Gastroesophageal sphincter (tissue), 4 donors: ENCODE measurements around the gene CADPS2. TPM values are rescaled to one million over a fixed set of nuclear protein-coding genes. Genes with fewer than 3 reads are reported as not detected.

Experiments used
- ATAC-seq: fragments of 150-250 bp; one replicate; pipeline ENCODE4 v1.9.1; 2016; ENCODE audit warnings: mild to moderate bottlenecking, moderate library complexity
- H3K27ac ChIP-seq, 4 donors: fragments of 200-600 bp; sonication (generic) in 3 of 4; 1 replicate in 3 of 4; 2 replicates in 1 of 4; pipeline ENCODE4 v1.5.1; 2016 to 2019
- H3K27me3 ChIP-seq: fragments of 200-600 bp; sonication (generic); one replicate; pipeline ENCODE4 v1.5.1; 2019
- H3K36me3 ChIP-seq, 2 donors: fragments of 200-600 bp; sonication (generic); one replicate each; pipeline ENCODE4 v1.5.1; 2019; ENCODE audit warnings: control low read depth in 1 of 2
- H3K4me1 ChIP-seq, 3 donors: fragments of 200-600 bp; sonication (generic); 1 replicate in 2 of 3; 2 replicates in 1 of 3; pipeline ENCODE4 v1.5.1; 2016 to 2019; ENCODE audit warnings: control low read depth in 2 of 3
- H3K4me3 ChIP-seq, 2 donors: fragments of 200-600 bp; sonication (generic); one replicate each; pipeline ENCODE4 v1.5.1; 2019; ENCODE audit warnings: mild to moderate bottlenecking in 1 of 2, moderate library complexity in 1 of 2
- H3K9me3 ChIP-seq, 3 donors: fragments of 200-600 bp; sonication (generic); one replicate each; pipeline ENCODE4 v1.5.1; 2017 to 2019; ENCODE audit warnings: control low read depth in 2 of 3
- EP300 ChIP-seq: sonication (generic); formaldehyde crosslinking; IDR thresholded peaks from one replicate; pipeline ENCODE4 v1.6.1; 2017; ENCODE audit warnings: antibody characterized with exemption, mild to moderate bottlenecking
- POLR2A ChIP-seq, 2 donors: fragments of 450-650 bp; IDR thresholded peaks; one replicate each; pipeline ENCODE4 v1.6.1; 2017; ENCODE audit warnings: antibody characterized with exemption in 2 of 2, mild to moderate bottlenecking in 2 of 2, moderate library complexity in 1 of 2
- POLR2AphosphoS5 ChIP-seq: sonication (generic); formaldehyde crosslinking; IDR thresholded peaks from one replicate; pipeline ENCODE4 v1.6.1; 2017; ENCODE audit warnings: antibody characterized with exemption
- WGBS, 2 donors: methylation state at CpG; one replicate each; pipeline ENCODE4 v1.1.5; 2018; ENCODE audit warnings: low coverage in 1 of 2; 5-methylcytosine and 5-hydroxymethylcytosine counted together
- total RNA-seq, 4 donors: library from RNA; depleted of rRNA; stranded (reverse); fragments of >200 nt; gene quantifications; one replicate each; pipeline ENCODE4 v1.1.0, GENCODE V29; 2016
- TF ChIP-seq, protein P1 (sequence below), 4 experiments: fragments of 200-600 bp in 2 of 4; fragments of 450-650 bp in 2 of 4; sonication (generic) in 1 of 4; IDR thresholded peaks; one replicate each; pipeline ENCODE4 v1.5.1; 2017 to 2019; ENCODE audit warnings: antibody characterized with exemption in 4 of 4, mild to moderate bottlenecking in 2 of 4, moderate library complexity in 2 of 4

Gene CADPS2
- total RNA-seq, 4 donors from 2014 or later: 20.3 to 205 (median 138) TPM

DNA sequence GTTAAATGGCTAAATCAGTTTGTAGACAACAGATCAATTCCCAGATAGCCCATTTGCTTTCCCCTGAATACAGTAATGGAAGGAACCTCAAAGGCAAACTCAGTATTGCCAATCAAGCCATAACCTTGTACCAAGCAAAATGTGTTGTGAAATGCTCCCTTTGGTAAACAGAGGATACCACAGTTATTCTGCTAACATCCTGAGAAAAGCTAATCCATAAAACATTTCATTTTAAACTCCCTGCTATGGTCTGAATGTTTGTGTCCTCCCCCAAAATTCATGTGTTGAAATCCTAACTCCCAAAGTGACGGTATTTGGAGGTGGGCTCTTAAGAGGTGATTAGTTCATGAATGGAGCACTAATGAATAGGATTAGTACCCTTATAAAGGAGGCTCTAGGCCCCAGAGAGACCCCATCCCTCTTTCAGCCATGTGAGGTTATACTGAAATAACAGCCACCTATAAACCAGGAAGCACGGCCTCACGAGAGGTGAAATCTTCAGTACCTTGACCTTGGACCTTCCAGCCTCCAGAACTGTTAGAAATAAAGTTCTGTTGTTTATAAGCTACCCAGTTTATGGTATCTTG lies 94.2 kb downstream of the CADPS2 start:
- H3K4me3 ChIP-seq: no peak overlapping the region
- no peak overlapping the region for H3K27ac ChIP-seq
- TF ChIP-seq POLR2AphosphoS5 (no peak), EP300 (no peak), POLR2A (IDR thresholded peaks at IDR 0.05) (no peak)
- TF ChIP-seq, protein P1, sequence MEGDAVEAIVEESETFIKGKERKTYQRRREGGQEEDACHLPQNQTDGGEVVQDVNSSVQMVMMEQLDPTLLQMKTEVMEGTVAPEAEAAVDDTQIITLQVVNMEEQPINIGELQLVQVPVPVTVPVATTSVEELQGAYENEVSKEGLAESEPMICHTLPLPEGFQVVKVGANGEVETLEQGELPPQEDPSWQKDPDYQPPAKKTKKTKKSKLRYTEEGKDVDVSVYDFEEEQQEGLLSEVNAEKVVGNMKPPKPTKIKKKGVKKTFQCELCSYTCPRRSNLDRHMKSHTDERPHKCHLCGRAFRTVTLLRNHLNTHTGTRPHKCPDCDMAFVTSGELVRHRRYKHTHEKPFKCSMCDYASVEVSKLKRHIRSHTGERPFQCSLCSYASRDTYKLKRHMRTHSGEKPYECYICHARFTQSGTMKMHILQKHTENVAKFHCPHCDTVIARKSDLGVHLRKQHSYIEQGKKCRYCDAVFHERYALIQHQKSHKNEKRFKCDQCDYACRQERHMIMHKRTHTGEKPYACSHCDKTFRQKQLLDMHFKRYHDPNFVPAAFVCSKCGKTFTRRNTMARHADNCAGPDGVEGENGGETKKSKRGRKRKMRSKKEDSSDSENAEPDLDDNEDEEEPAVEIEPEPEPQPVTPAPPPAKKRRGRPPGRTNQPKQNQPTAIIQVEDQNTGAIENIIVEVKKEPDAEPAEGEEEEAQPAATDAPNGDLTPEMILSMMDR (IDR thresholded peaks at IDR 0.05): no peak
- H3K9me3 ChIP-seq: no peaks in the 10 kb centered on the region
- no peak for ATAC-seq
- 92 to 97% methylated on average over 2 to 3 of the region's 3 CpGs for WGBS, 2 donors
- no peaks in the 10 kb centered on the region for H3K27me3 ChIP-seq
- H3K4me1 ChIP-seq: no peaks in the 10 kb centered on the region
- H3K36me3 ChIP-seq: no peaks in the 10 kb centered on the region

DNA sequence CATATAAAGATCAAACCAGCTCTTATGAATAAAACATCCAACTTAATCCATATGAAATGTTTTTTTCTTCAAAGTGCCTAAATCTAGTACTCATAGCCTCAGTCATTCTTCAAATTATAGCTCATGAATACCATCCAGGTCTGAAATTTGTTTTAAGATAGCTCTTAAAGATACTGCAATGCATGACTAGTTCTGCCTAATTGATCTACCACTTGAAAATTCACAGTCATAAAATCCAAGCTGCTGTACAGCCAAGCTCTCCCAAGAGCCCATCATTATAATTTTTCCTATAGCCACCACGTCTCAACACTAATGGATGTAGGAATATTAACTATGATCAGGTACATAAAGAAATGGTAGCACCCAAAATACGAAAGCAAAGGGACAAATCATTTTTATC lies 95.7 kb downstream of the CADPS2 start:
- no peaks in the 10 kb centered on the region for H3K4me1 ChIP-seq
- H3K27ac ChIP-seq: no peak overlapping the region
- WGBS, 2 donors: 94 to 97% methylated on average over 2 of the region's 2 CpGs
- TF ChIP-seq POLR2AphosphoS5 (no peak), POLR2A (IDR thresholded peaks at IDR 0.05) (no peak), EP300 (no peak)
- TF ChIP-seq, protein P1 (IDR thresholded peaks at IDR 0.05): no peak
- no peaks in the 10 kb centered on the region for H3K27me3 ChIP-seq
- ATAC-seq: no peak
- H3K4me3 ChIP-seq: no peak overlapping the region
- H3K36me3 ChIP-seq: no peaks in the 10 kb centered on the region
- no peaks in the 10 kb centered on the region for H3K9me3 ChIP-seq

DNA sequence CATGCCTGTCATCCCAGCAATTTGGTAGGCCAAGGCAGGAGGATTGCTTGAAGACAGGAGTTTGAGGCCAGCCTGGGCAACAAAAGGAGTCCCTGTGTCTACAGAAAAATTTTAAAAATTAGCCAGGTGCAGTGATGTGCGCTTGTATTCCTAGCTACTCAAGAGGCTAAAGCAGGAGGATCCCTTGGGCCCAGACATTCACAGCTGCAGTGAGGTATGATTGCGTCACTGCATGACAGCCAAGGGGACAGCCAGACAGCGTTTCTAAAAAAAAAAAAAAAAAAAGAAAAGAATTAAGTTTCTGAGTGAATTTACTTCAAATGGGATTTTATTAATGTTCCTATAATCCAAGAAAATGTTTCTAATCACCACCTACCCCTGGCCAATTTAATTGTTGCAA lies 96.1 kb downstream of the CADPS2 start:
- H3K9me3 ChIP-seq: no peaks in the 10 kb centered on the region
- H3K4me3 ChIP-seq: no peak overlapping the region
- no peak overlapping the region for H3K27ac ChIP-seq
- ATAC-seq: no peak
- WGBS, 2 donors: 89 to 95% methylated on average over 3 of the region's 3 CpGs
- H3K27me3 ChIP-seq: no peaks in the 10 kb centered on the region
- no peaks in the 10 kb centered on the region for H3K36me3 ChIP-seq
- TF ChIP-seq, protein P1 (IDR thresholded peaks at IDR 0.05): no peak
- TF ChIP-seq EP300: no peak
- no peak for TF ChIP-seq POLR2A (IDR thresholded peaks at IDR 0.05)
- TF ChIP-seq POLR2AphosphoS5: no peak
- no peaks in the 10 kb centered on the region for H3K4me1 ChIP-seq

DNA sequence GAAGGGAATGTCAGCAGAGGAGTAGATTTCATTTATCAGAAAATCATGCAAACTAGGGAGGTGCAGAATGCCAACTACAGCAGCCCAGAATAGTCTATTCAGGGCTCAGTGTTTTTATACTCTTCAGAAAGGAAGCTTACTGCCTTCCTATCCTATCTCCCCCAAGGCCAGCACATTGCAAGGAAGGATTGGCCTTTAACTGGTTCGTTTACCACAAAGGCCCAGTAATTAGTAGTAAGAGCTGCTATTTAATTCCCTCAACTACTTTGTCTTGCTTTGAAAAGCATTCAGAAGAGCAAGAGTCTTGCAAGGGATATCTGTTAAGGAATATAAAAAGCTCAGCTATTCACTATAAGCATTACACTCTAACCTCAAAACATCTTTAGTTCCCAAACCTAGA lies 97.1 kb downstream of the CADPS2 start:
- 50 to 75% methylated on average over 1 of the region's 1 CpG for WGBS, 2 donors
- ATAC-seq: no peak
- no peak for TF ChIP-seq EP300
- TF ChIP-seq, protein P1 (IDR thresholded peaks at IDR 0.05): no peak
- TF ChIP-seq POLR2AphosphoS5: no peak
- TF ChIP-seq POLR2A (IDR thresholded peaks at IDR 0.05): no peak
- Histone ChIP-seq H3K27ac (no peak overlapping the region), H3K4me1 (no peaks in the 10 kb centered on the region), H3K4me3 (no peak overlapping the region), H3K9me3 (no peaks in the 10 kb centered on the region), H3K36me3 (no peaks in the 10 kb centered on the region), H3K27me3 (no peaks in the 10 kb centered on the region)

DNA sequence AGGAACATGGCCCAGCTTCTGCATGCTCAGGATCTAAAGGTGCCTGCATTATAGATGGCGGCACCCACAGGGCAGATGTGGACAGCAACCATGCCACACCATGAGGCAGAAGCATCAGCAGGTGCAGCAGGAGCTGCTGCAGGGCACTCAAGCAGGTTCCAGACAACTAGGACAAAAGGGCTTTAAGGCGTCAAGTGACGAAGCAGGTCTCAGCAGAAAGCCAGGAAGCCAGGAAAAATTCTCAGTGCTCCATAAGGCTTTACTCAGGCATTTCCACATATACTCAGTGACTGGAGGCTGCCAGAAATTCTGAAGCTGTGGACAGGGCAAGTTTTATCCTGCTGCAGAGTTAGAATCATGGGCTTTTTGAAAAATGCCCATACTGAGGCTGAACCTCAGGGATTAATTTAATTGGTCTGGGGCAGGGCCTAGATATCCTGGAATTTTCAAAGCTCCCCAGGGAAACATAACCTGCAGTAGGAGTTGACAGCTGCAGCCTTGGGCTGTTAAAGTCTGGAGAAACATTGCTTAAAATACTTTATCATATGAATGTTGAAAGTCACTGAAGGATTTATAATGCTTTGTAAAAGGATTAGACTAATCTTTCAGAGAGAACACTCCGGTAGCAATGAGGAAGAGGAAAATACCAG lies 115.4 kb downstream of the CADPS2 start:
- Histone ChIP-seq H3K9me3 (no peaks in the 10 kb centered on the region), H3K27me3 (no peaks in the 10 kb centered on the region), H3K27ac (no peak overlapping the region), H3K4me1 (peaks cover 0 to 7% (median 0%) of the 10 kb centered on the region in 3 donors), H3K36me3 (no peaks in the 10 kb centered on the region), H3K4me3 (no peak overlapping the region)
- ATAC-seq: no peak
- WGBS, 2 donors: 48 to 61% methylated on average over 3 of the region's 4 CpGs
- TF ChIP-seq POLR2A (IDR thresholded peaks at IDR 0.05): no peak
- TF ChIP-seq POLR2AphosphoS5: no peak
- TF ChIP-seq EP300: no peak
- TF ChIP-seq, protein P1 (IDR thresholded peaks at IDR 0.05): no peak
